Cardiac muscle cell (in vitro differentiated cells and primary cell): ENCODE measurements around the gene CLDN15. TPM values are rescaled to one million over a fixed set of nuclear protein-coding genes. Genes with fewer than 3 reads are reported as not detected.
A peak's percentile ranks its signal among the peaks of the same experiment; 100 is the strongest.

Experiments
- DNase-seq, 2 donors: peaks; one replicate each; pipeline versions ENCODE4 v3.0.0 to v3.0.0-alpha.2; 2010 to 2017; ENCODE audit warnings: low read depth in 1 of 2, low spot score in 1 of 2
- H3K27ac ChIP-seq: fragments of 200-600 bp; sonication (generic); 2 replicates; pipeline ENCODE4 v1.5.1; 2016
- H3K27me3 ChIP-seq: fragments of 200-600 bp; sonication (generic); 2 replicates; pipeline ENCODE4 v1.6.0; 2016; ENCODE audit warnings: control low read depth
- H3K36me3 ChIP-seq: fragments of 200-600 bp; sonication (generic); 2 replicates; pipeline ENCODE4 v1.5.1; 2016; ENCODE audit warnings: control low read depth
- H3K4me1 ChIP-seq: fragments of 200-600 bp; sonication (generic); 2 replicates; pipeline ENCODE4 v1.8.1; 2017; ENCODE audit warnings: low read depth, mild to moderate bottlenecking, mixed run types
- H3K4me3 ChIP-seq: fragments of 200-600 bp; sonication (generic); 2 replicates; pipeline ENCODE4 v1.5.1; 2016; ENCODE audit warnings: mild to moderate bottlenecking
- H3K9me3 ChIP-seq: fragments of 200-600 bp; sonication (generic); 2 replicates; pipeline ENCODE4 v1.5.1; 2017; ENCODE audit warnings: low read depth, mild to moderate bottlenecking, control low read depth
- polyA plus RNA-seq: library from polyadenylated mRNA; unstranded; fragments of >200 nt; fragmentation: Nextera tagmentation; extraction: Ambion mirVana; gene quantifications from 2 replicates; pipeline ENCODE4 v1.2.1, GENCODE V29; 2016
- total RNA-seq: library from RNA; depleted of rRNA; stranded (reverse); fragments of >200 nt; gene quantifications from 2 replicates; pipeline ENCODE4 v1.2.3, GENCODE V29; 2016
- TF ChIP-seq, protein P1 (sequence below): IDR thresholded peaks from 2 replicates; pipeline ENCODE4 v1.5.1; 2012; ENCODE audit warnings: low read depth, mild to moderate bottlenecking, low read length

The CLDN15 gene
- total and polyA plus RNA-seq, 2 experiments from 2014 or later, result 3.2 to 4.3 TPM

- Histone ChIP-seq H3K27me3 (no peaks in the 10 kb centered on the region), H3K4me3 (no peak overlapping the region), H3K36me3 (peaks cover 8% of the 10 kb centered on the region), H3K9me3 (no peaks in the 10 kb centered on the region), H3K27ac (no peak overlapping the region), H3K4me1 (peaks cover 10% of the 10 kb centered on the region)
- TF ChIP-seq, protein P1, sequence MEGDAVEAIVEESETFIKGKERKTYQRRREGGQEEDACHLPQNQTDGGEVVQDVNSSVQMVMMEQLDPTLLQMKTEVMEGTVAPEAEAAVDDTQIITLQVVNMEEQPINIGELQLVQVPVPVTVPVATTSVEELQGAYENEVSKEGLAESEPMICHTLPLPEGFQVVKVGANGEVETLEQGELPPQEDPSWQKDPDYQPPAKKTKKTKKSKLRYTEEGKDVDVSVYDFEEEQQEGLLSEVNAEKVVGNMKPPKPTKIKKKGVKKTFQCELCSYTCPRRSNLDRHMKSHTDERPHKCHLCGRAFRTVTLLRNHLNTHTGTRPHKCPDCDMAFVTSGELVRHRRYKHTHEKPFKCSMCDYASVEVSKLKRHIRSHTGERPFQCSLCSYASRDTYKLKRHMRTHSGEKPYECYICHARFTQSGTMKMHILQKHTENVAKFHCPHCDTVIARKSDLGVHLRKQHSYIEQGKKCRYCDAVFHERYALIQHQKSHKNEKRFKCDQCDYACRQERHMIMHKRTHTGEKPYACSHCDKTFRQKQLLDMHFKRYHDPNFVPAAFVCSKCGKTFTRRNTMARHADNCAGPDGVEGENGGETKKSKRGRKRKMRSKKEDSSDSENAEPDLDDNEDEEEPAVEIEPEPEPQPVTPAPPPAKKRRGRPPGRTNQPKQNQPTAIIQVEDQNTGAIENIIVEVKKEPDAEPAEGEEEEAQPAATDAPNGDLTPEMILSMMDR, result no peak
- no peak for DNase-seq
Measured at GRCh38 chr7:101240226-101241014, 2.8 kb upstream of the CLDN15 start.

DNA sequence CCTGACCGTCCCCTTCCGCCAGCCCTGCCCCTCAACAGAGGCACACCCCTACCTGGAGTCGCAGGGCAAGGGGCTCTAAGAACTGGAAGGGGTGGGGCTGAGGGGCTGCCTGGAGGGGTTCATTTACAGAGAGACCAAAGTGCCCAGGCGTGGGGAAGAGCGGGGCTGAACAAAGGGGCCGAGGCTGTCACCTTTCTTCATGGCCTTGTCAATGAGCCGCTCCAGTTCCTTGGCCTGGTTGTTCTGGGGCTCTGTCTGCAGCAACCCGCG, 2.3 kb upstream of the CLDN15 start:
- Histone ChIP-seq H3K36me3 (peaks cover 8% of the 10 kb centered on the region), H3K4me3 (no peak overlapping the region), H3K27me3 (no peaks in the 10 kb centered on the region), H3K4me1 (peaks cover 7% of the 10 kb centered on the region), H3K9me3 (no peaks in the 10 kb centered on the region), H3K27ac (no peak overlapping the region)
- TF ChIP-seq, protein P1, result no peak
- no peak for DNase-seq

DNA sequence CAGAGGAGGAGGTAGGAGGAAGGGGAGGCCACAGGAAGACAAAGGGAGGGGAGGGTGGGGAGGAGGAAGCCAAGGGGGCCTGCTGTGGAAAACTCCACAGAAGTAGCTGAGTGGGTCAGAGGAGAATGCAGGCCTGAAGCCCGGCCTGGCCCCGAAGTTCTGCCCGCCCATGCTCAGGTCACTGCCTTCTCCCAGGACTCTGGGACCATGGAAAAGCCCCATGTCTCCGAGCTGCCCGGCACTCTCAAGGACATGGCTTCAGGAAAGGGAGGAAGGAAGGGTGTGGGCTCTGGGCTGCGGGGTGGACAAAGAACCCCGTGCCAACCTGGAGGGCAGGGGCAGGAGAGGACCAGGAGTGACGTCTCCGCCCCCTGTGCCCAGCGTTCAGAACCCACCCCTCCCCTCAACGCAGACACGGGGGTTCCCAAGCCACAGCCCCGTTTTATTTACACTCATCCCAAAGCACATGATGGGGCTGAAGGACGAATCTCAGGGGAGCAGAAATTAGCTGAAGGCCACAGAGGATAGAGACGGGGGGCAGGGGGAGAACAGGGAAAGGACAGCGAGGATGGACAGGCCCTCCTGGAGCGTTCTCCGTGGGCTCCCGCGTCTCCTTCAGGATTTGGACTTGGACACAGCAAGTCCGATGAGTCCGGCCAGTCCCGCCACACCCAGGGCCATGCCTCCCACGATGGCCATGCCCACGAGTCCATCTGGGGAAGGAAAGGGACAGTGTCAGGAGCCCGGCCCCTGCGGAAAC, 1.8 kb upstream of the CLDN15 start:
- no peak overlapping the region for H3K4me3 ChIP-seq
- H3K27me3 ChIP-seq, result no peaks in the 10 kb centered on the region
- DNase-seq, result no peak
- H3K36me3 ChIP-seq, result peaks cover 8% of the 10 kb centered on the region
- peaks cover 7% of the 10 kb centered on the region for H3K4me1 ChIP-seq
- H3K27ac ChIP-seq, result peak overlapping the region; percentile 51
- H3K9me3 ChIP-seq, result no peaks in the 10 kb centered on the region
- TF ChIP-seq, protein P1, result no peak

- DNase-seq, result no peak
- peak overlapping the region; percentile 51 for H3K27ac ChIP-seq
- peaks cover 2% of the 10 kb centered on the region for H3K4me1 ChIP-seq
- TF ChIP-seq, protein P1, result no peak
- H3K4me3 ChIP-seq, result no peak overlapping the region
- no peaks in the 10 kb centered on the region for H3K27me3 ChIP-seq
- no peaks in the 10 kb centered on the region for H3K9me3 ChIP-seq
- H3K36me3 ChIP-seq, result peaks cover 8% of the 10 kb centered on the region
Measured at GRCh38 chr7:101238226-101239182, 902 bp upstream of the CLDN15 start.

GRCh38 chr7:101236292-101236835, 1.2 kb downstream of the CLDN15 start:
- peaks cover 8% of the 10 kb centered on the region for H3K4me1 ChIP-seq
- peaks cover 8% of the 10 kb centered on the region for H3K36me3 ChIP-seq
- no peaks in the 10 kb centered on the region for H3K9me3 ChIP-seq
- no peaks in the 10 kb centered on the region for H3K27me3 ChIP-seq
- TF ChIP-seq, protein P1, result no peak
- no peak for DNase-seq
- no peak overlapping the region for H3K4me3 ChIP-seq
- no peak overlapping the region for H3K27ac ChIP-seq
